Measurements from ENCODE around the gene SENP7.
"Not testable (repeated sequence)": the region's sequence is repeated elsewhere in the genome, so short reads cannot be mapped to it uniquely, and the experiment has no call there.

The SENP7 gene, protein sequence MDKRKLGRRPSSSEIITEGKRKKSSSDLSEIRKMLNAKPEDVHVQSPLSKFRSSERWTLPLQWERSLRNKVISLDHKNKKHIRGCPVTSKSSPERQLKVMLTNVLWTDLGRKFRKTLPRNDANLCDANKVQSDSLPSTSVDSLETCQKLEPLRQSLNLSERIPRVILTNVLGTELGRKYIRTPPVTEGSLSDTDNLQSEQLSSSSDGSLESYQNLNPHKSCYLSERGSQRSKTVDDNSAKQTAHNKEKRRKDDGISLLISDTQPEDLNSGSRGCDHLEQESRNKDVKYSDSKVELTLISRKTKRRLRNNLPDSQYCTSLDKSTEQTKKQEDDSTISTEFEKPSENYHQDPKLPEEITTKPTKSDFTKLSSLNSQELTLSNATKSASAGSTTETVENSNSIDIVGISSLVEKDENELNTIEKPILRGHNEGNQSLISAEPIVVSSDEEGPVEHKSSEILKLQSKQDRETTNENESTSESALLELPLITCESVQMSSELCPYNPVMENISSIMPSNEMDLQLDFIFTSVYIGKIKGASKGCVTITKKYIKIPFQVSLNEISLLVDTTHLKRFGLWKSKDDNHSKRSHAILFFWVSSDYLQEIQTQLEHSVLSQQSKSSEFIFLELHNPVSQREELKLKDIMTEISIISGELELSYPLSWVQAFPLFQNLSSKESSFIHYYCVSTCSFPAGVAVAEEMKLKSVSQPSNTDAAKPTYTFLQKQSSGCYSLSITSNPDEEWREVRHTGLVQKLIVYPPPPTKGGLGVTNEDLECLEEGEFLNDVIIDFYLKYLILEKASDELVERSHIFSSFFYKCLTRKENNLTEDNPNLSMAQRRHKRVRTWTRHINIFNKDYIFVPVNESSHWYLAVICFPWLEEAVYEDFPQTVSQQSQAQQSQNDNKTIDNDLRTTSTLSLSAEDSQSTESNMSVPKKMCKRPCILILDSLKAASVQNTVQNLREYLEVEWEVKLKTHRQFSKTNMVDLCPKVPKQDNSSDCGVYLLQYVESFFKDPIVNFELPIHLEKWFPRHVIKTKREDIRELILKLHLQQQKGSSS

DNA sequence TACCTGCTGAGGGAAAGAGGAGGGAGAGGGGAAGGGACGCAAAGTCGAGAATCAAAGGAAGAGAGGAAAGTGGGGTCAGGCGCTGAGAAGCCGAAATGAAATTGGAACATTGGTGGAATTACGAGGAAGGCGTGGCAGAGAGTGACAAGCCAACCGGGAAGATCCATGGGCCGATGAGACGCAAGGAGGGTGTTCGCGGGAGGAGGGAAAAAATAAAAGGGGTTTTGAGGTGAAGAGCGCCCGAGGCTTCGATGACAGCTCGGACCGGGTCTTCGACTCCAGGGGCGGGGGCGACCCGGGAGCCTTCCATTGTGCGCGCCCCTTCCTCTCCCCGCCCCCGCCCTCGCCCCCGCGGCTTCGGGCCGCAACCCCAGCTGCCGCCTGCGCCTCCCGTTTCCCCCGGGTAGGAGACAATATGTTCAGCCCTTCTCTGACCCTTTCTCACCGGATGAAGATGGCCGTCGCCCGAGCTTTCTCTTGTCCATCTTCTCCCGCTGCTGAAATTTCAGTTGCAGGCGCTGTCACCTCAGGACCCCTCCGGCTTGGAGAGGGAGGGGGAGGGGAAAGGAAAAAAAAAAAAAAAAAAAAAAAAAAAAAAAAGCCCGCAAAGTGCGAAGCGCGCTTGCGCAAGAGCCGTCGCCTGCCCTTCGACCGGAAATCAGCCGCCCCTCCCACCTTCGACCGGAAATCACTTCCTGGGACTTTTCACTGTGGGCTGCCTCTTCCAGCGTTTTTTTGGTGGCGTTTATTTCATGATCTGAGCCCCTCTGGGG lies at the start of gene SENP7:
SENP7 (minus strand) TSS at position 567 of the 773 bp plus-strand sequence; CDS start at position 485, 82 bp downstream.
- peak; percentile 58 for DNase-seq

DNA sequence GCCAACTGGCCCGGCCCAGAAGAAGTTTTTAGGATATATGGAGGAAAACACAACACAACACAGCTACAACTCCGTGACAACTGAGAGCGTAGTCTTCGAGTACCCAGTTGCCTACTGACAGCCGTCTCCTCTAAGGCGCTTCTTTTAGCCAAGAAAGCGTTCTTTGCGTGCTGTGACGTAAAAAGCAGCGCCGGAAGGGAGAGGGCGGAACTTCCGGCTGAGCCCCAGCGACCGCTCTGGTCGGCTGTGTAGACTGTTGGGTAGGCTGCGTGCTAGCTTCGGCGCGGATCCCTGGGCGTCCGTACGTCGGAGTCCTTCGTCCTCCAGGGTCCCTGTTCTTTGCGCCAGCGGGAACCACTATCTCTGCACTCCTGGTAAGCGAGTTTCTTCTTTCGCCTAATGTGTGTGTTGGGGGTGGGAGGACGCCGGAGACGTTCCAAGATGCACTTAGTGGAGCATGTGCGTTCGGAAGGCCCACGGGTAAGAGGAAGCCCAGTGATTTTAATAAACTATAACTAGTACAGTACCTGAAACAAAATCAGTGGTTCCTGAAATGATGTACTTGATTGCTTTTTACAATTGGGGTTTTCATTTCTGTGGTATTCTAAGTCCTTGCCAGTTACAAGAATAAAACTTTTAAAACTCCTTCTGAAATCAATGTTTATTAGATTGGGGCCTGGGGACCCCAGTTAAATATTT lies 48.8 kb upstream of the SENP7 start, which contains the start of gene TRMT10C:
TRMT10C (plus strand) TSS at position 239 of the 699 bp plus-strand sequence. CDS start 2,914 bp downstream, outside the sequence.
- peak; percentile 89 for DNase-seq

DNA sequence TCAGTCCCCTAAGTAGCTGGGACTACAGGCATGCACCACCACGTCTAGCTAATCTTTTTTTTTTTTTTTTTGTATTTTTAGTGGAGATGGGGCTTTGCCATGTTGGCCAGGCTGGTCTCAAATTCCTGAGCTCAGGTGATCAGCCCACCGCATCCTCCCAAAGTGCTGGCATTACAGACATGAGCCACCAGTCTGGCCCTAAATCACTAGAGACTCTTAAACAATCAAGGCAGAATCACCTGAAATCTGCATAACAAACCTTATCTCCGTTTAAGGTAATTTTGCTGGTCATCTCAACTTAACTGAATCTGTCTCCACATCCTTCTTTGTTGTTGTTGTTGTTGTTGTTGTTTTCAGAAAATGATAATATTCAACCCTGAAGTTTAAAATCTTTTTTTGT lies 43.1 kb upstream of the SENP7 start:
- no peak for DNase-seq

DNA sequence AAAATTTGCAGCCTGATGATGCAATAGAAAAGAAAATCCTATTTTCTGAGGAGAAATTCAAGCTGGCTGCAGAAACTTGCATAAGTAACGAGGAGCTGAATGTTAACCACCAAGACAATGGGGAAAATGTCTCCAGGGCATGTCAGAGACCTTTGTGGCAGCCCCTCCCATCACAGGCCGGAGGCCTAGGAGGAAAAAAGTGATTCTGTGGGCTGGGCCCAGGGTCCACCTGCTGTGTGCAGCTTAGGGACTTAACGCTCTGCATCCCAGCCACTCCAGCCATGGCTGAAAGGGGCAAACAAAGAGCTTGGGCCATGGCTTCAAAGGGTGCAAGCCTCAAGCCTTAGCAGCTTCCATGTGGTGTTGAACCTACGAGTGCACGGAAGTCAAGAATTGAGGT lies 40.4 kb upstream of the SENP7 start:
- not testable (repeated sequence) for DNase-seq

DNA sequence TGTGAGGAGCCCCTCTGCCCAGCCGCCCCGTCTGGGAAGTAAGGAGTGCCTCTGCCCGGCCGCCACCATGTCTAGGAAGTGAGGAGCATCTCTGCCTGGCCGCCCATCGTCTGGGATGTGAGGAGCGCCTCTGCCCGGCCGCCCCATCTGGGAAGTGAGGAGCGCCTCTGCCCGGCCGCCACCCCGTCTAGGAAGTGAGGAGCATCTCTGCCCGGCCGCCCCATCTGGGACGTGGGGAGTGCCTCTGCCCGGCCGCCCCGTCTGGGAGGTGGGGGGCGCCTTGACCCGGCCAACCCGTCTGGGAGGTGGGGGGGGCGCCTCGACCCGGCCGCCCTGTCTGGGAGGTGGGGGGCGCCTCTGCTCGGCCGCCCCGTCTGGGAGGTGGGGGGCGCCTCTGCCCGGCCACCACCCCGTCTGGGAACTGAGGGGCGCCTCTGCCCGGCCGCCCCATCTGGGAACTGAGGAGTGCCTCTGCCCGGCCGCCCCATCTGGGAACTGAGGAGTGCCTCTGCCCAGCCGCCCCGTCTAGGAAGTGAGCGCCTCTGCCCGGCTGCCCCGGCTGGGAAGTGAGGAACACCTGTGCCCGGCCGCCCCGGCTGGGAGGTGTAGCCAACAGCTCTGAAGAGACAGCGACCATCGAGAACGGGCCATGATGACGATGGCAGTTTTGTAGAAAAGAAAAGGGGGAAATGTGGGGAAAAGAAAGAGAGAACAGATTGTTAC lies 38.5 kb upstream of the SENP7 start:
- DNase-seq = not testable (repeated sequence)

DNA sequence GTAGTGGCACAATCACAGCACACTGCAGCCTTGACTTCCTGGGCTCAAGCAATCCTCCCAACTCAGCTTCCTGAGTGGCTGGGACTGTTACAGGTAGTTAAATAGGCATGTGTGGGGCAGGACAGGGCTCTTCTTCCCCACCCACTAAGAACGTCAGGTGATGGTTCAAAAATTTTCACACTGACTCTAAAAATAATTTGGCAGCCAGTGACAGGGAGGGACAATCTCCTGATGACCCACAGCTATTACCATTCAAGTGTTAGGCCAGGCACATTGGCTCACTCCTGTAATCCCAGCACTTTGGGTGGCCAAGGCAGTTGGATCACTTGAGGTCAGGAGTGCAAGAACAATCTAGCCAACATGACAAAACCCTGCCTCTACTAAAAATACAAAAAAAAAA lies 36.5 kb upstream of the SENP7 start:
- no peak for DNase-seq

DNA sequence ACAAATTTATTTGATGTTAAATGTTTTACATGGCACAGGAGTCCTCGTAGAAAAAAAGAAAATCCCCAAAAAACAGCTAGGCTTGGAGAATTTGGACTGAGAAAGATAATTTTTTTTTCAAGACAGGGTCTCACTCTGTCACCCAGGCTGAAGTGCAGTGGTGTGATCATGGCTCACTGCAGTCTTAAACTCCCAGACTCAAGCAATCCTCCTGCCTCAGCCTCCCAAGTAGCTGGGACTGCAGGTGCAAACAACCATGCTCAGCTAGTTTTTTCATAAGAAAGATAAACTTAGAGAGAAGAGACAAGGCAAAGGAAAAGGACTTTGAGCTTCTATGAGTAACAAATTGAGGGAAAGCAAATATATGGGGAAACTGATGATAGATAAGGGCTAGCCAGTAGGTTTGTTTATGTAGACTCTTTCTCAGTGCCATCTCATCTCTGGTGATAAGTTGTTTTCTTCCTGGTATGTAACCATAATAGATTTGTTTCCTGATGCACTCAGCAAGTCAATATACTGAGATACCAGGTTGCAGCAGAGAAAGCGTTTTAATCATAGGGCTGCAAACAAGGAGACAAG lies 35.6 kb upstream of the SENP7 start:
- DNase-seq = no peak

DNA sequence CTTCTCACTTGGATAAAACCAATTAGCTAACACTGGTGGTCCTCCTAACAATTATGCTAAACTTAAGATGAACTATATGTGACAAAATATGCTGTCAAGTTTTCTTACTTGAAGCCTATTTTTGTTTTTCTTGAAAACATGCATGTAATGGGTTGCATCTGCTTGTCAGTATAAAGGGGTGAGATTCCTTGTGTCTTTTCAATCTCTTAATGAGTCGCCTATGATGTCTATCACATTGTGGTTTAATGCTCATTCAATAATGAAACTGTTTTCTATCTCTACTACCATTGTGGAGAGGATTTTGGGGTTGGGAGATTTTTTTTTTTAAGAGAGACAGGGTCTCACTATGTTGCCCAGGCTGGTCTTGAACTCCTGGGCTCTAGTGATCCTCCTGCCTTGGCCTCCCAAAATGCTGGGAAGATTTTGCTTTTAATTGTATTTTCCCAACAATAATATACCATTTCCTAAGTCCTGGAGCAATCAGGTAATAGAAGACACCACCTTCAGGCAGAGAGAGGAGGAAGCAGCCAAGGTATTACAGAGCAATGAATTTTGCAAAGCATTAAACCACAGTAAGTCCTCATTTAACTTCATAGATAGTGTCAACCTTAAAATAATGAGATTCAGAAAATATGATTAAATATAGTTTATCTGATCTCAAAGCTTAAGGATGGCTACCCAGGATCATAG lies 31.3 kb upstream of the SENP7 start:
- DNase-seq = no peak

DNA sequence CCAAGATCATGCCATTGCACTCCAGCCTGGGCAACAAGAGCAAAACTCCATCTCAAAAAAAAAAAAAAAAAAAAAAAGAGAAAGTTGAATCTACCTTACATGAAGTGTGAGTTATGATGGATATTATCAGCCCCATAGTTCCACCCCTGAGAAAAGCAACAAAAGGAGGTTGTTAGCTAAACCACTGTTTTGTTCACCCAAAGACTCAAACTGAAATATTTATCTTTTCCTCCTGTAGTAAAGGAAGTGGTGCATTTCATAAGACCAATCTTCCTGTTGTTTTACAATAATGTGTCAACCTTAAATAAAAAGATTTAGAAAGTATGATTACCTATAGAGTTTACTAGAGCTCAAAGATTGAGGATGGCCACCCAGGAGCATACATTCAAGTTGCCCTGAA lies 29.9 kb upstream of the SENP7 start:
- DNase-seq = no peak

DNA sequence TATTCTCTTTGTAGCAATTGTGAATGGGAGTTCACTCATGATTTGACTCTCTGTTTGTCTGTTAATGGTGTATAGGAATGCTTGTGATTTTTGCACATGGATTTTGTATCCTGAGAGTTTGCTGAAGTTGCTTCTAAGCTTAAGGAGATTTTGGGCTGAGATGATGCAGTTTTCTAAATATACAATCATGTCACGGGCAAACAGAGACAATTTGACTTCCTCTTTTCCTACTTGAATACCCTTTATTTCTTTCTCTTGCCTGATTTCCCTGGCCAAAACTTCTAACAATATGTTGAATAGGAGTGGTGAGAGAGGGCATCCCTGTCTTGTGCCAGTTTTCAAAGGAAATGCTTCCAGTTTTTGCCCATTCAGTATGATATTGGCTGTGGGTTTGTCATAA lies 23.9 kb upstream of the SENP7 start:
- DNase-seq = not testable (repeated sequence)

DNA sequence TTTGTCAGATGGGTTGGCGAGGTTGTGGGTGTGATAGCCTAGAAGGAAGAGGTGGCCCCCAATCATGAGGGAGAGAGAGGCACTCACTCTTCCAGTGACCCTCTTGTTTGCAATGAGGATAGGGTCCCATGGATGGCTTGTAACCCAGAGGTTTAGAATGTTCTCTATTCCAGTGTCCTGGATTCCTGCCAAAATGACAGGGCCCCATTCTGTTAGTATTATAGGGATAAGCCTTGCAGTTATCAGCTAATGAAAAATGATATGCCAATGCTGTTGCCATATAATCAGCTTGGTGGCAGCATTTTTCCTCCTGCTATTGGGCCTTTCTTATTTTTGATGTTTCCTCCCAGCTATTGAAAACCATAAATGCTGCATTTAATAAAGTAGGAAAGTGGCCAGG lies 23.3 kb upstream of the SENP7 start:
- DNase-seq = no peak

DNA sequence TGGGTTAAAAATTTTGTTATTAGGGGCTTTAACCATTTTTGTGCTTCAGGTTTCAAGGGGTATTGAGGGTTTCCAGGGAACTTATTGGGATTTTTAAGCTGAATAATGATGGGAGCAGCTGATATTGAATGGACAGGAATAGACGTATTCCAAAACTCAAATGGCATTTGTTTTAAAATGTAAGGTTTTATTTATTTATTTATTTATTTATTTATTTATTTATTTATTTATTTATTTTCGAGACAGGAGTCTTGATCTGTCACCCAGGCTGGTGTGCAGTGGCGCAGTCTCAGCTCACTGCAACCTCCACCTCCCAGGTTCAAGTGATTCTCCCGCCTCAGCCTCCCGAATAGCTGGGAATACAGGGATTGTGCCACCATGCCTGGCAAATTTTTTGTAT lies 22.2 kb upstream of the SENP7 start:
- no peak for DNase-seq

DNA sequence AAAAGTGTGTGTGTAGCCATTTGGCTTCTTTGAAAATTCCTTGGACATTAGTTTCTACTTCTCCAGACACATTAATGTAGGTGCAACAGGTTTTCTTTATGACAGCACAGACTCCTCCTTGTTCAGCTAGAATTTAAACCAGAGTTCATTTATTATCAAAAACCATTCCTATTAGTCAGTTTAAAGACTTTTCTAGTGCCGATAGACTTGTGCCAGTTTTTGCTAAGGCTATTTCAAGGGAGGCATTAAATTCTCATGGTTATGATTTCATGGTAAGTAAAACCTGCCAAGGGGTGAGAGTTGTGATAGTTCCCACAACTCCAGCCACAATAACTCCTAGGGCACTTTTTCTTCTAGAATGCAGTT lies 20.6 kb upstream of the SENP7 start:
- no peak for DNase-seq

DNA sequence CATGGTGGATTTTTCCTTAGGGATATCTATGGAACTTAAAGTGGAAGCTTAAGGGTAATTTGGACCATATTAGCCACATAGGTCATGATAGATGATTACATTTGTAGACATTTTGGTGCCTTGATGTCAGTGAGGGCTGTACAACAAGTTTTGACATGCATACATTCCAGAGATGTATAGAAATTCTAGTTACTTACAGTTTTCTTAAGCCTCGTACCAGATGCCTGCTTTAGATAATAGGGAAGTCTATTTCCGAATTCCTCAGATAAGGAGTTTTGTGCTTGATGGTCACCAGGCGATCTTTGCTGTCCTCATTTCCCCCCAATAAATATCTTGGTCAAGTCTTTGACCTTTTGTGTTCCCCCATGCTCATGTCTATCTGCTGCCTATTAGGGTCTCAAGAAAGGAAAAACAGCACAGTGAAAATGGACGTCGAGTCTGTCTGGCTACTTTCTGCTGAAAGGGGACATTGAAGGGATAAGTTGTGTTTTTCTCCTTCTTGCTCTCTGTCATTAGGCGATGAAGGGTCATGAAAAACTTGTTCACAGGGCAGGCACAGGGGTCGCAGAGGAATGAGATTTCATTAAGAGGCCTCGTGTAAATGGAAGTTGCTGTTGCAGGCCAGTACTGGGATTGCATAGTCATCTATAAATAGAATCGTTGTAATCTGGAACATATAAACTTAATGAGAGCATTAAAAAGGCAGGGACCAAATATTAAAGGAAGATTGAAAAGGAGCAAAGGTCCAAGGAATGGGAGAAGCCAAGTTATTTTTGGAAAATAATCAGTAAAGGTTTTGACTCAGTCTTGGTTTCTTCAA lies 20.0 kb upstream of the SENP7 start:
- DNase-seq = no peak

DNA sequence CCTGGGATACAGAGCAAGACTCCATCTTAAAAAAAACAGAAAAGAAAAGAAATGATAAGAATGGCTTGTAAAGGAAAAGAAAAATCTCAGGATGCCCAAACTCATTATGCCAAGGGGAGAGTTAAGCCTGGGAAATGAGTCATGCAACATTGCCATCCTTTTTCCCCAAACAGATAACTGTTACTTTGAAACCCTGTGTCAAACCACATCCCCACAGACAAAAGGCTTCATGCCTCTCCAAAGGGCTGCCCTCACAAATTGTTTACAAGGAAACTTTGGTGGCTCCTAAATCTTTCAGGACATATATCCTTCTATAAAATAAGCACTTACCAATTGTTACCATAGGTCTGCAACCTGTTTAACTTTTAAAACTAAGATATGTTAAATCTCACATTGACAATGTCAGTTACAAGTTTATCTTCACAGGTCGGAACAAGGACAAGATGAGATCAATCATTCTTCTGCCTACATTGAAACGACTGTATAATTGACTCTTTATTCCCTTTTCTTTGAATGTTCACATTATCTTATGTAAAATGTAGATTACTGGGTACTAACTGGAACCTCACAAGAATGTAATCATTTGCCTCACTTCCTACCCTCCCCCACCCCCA lies 18.6 kb upstream of the SENP7 start:
- no peak for DNase-seq

DNA sequence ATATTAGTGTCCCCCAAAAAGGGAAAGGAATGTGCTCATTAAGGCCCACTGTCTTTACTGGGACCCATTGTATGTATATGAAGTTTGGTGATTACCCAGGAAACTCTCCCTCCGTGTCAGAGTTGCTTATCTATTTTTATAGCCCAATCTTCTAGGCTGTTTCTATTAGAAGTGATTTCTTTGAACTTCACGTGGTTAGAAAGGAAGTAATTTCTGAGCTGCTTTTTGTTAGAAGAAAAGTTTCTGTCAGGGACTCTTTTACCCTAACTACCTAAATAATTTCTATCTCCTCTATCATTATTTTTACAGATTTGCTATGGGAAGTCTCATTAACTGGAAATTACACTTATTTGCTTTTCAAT lies 17.7 kb upstream of the SENP7 start:
- no peak for DNase-seq

DNA sequence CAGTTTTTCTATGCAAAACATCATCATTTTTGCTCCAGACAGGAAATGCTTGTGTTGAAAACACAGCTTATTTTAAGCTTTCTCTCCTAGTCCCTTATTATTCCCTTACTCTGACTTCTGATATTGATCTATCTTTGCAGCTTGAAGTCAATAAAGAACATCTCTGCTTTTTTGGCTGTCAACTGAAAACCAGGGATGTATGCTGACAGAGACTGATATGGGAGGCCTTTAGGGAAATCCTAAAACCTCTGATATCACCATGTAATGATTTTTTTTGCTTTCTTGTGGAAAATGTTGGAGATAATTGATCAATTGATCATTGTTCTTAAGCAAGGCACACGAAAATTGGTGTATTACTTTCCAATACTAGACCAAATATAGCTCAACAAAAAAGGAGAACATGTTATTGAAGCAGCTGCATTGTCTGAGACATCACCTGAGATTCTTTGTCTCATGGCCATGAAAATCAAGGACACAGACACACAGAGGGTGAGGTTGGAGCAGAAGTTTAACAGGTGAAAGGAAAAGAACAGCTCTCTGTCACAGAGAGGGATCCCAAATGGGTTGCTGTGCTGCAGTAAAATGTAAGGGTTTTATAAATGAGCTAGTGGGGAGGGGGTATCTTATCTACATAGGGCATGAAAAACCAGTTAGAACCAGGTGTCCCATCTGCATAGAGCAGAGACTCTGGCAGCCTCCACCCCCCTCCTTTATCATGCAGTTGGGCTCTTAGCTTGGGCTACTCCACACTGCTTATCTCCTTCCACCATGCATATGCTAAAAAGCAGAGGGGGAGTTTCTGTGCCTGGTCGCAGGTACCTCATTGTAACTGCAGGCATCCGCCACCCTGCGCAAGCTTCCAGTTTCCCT lies 17.0 kb upstream of the SENP7 start:
- DNase-seq = no peak

DNA sequence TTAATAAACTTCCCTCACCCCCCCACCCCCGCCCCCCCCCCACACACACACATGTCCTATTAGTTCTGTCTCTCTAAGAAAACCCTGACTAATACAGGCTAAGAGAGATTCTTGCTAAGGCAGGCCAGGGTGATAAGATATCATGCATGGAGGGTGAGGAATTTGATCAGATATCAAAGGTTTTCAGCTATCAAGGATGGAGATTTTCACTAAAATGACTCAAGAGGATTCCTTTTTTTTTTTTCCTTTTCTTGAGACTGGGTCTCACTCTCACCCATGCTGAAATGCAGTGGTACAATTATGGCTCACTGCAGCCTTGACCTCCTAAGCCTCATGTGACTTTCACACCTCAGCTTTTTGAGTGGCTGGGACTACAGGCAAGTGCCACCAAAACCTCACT lies 14.9 kb upstream of the SENP7 start:
- DNase-seq = no peak
